Endothelial cell (in vitro differentiated cells): ENCODE results near the gene ASAP2. TPM values are rescaled to one million over a fixed set of nuclear protein-coding genes. Genes with fewer than 3 reads are reported as not detected.
A peak's percentile ranks its signal among the peaks of the same experiment; 100 is the strongest.

Experiments
- DNase-seq: peaks from one replicate; pipeline ENCODE4 v3.0.0; 2021; ENCODE audit warnings: low spot score
- H3K27ac Mint-ChIP-seq: one replicate; pipeline ENCODE4 v1.8.0; 2021; ENCODE audit warnings: mixed read lengths, inconsistent platforms; ENCODE audit not compliant: unreplicated experiment
- H3K27me3 Mint-ChIP-seq: one replicate; pipeline ENCODE4 v1.8.0; 2021; ENCODE audit warnings: mild to moderate bottlenecking, moderate library complexity, mixed read lengths, inconsistent platforms; ENCODE audit not compliant: unreplicated experiment
- H3K36me3 Mint-ChIP-seq: one replicate; pipeline ENCODE4 v1.8.0; 2021; ENCODE audit warnings: mild to moderate bottlenecking, low read depth, mixed read lengths, inconsistent platforms; ENCODE audit not compliant: unreplicated experiment
- H3K4me1 Mint-ChIP-seq: one replicate; pipeline ENCODE4 v1.8.0; 2021; ENCODE audit warnings: mild to moderate bottlenecking, mixed read lengths, inconsistent platforms; ENCODE audit not compliant: unreplicated experiment
- H3K4me3 Mint-ChIP-seq: one replicate; pipeline ENCODE4 v1.8.0; 2021; ENCODE audit warnings: mild to moderate bottlenecking, mixed read lengths, inconsistent platforms; ENCODE audit not compliant: unreplicated experiment
- H3K9me3 Mint-ChIP-seq: one replicate; pipeline ENCODE4 v1.8.0; 2021; ENCODE audit warnings: mixed read lengths, inconsistent platforms; ENCODE audit not compliant: unreplicated experiment
- total RNA-seq: library from RNA; stranded (reverse); fragmentation: NEBNext Ultra II Directional; extraction: Animal tissue kit (Norgen Biotek cat#: 25700); gene quantifications from one replicate; pipeline ENCODE4 v1.2.1, GENCODE V29; 2021; ENCODE audit not compliant: unreplicated experiment
- TF ChIP-seq, protein P1 (sequence below): fragments of 200-600 bp; sonication (generic); IDR thresholded peaks from one replicate; pipeline ENCODE4 v1.5.0; 2021; ENCODE audit warnings: antibody characterized with exemption; ENCODE audit not compliant: unreplicated experiment

ASAP2 gene
- total RNA-seq, 1 donor from 2014 or later: 31.8 TPM

DNA sequence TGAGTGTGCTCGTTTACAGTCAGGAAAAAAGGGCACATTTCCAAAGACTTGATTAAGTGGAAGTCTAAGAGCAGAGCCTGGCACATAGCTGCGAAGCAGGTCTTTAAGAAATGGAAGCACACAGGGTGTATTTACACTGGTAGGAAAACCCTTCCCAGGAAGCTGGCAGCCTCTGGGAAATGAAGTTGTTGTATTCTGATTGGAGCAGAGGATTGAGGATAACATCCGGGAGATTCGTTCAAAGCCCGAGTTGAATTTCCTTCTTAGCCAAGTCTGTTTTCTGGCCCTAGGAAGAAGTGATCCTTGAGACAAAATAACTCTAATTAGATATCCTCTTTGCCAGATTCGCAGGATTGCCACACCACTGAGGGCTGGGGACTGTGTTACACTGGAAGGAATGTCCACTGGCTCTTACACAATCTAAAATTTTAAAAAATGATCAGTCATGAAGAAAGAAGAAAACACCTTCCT lies 140.8 kb downstream of the ASAP2 start:
- peak overlapping the region; percentile 88 for H3K27ac Mint-ChIP-seq
- H3K4me1 Mint-ChIP-seq: peaks cover 19% of the 10 kb centered on the region
- H3K4me3 Mint-ChIP-seq: no peak overlapping the region
- no peak for DNase-seq
- TF ChIP-seq, protein P1, sequence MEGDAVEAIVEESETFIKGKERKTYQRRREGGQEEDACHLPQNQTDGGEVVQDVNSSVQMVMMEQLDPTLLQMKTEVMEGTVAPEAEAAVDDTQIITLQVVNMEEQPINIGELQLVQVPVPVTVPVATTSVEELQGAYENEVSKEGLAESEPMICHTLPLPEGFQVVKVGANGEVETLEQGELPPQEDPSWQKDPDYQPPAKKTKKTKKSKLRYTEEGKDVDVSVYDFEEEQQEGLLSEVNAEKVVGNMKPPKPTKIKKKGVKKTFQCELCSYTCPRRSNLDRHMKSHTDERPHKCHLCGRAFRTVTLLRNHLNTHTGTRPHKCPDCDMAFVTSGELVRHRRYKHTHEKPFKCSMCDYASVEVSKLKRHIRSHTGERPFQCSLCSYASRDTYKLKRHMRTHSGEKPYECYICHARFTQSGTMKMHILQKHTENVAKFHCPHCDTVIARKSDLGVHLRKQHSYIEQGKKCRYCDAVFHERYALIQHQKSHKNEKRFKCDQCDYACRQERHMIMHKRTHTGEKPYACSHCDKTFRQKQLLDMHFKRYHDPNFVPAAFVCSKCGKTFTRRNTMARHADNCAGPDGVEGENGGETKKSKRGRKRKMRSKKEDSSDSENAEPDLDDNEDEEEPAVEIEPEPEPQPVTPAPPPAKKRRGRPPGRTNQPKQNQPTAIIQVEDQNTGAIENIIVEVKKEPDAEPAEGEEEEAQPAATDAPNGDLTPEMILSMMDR: no peak
- H3K27me3 Mint-ChIP-seq: peaks cover 4% of the 10 kb centered on the region
- H3K9me3 Mint-ChIP-seq: no peaks in the 10 kb centered on the region
- peaks cover 25% of the 10 kb centered on the region for H3K36me3 Mint-ChIP-seq

DNA sequence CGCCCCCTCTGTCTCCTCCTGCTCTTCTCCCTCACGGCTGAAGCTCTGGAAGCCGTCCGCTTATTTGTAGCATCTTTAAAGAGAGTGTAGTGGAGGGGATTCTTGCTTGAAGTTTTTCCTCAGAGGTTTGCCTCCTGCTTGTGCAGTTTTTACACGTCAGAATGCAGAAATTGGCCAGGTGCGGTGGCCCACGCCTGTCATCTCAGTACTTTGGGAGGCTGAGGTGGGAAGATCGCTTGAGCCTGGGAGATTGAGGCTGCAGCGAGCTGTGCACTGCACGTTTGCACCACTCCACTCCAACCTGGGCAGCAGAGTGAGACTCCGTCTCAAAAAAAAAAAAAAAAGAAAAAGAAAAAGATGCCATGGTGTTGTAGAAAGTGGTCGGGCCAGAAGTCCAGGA lies 147.7 kb downstream of the ASAP2 start:
- H3K36me3 Mint-ChIP-seq: peaks cover 48% of the 10 kb centered on the region
- no peaks in the 10 kb centered on the region for H3K9me3 Mint-ChIP-seq
- no peak for DNase-seq
- peaks cover 2% of the 10 kb centered on the region for H3K27me3 Mint-ChIP-seq
- no peak overlapping the region for H3K4me3 Mint-ChIP-seq
- no peak overlapping the region for H3K27ac Mint-ChIP-seq
- TF ChIP-seq, protein P1: no peak
- no peaks in the 10 kb centered on the region for H3K4me1 Mint-ChIP-seq

DNA sequence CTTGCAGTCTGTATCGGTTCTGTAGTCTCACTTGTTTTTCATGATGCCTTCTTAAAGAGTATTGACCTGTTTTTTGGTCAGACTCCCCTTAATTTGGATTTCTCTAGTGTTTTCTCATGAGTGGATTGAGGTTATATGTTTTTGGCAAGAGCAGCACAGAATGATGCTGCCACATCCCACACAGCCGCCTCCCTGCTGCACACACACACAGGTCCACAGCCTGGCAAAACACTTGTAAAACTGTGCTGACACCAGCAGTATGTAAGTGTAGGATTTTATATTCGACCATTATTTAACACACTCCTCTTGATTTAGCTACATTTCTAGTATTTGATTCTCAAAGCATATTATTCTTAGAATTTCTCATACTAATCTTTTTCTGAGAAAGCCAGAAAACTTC lies 148.7 kb downstream of the ASAP2 start:
- Mint-ChIP-seq H3K4me3 (no peak overlapping the region), H3K4me1 (no peaks in the 10 kb centered on the region), H3K36me3 (peaks cover 52% of the 10 kb centered on the region), H3K27me3 (peaks cover 2% of the 10 kb centered on the region), H3K27ac (no peak overlapping the region), H3K9me3 (no peaks in the 10 kb centered on the region)
- DNase-seq: no peak
- TF ChIP-seq, protein P1: no peak

DNA sequence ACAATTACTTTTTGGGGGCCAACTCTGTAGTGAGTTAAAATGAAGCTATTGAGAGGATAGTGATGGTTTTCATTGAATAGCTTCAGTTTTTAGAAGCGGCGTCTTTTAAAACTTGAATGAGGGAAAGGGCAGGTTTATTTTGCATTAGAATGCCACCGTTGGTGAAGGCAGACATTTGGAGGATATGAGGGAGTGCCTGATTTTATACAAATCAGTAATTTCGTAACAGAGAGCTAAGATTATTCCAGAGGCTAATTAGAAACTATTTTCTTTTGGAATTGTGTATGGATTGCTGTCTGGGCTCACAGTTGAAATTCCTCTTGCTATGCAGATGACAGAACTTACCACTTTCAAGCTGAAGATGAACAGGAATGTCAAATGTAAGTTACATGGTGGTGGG lies 149.1 kb downstream of the ASAP2 start:
- no peak for DNase-seq
- no peaks in the 10 kb centered on the region for H3K4me1 Mint-ChIP-seq
- TF ChIP-seq, protein P1: no peak
- no peak overlapping the region for H3K4me3 Mint-ChIP-seq
- H3K27ac Mint-ChIP-seq: no peak overlapping the region
- no peaks in the 10 kb centered on the region for H3K9me3 Mint-ChIP-seq
- peaks cover 2% of the 10 kb centered on the region for H3K27me3 Mint-ChIP-seq
- H3K36me3 Mint-ChIP-seq: peaks cover 48% of the 10 kb centered on the region

GRCh38 chr2:9356261-9356660 lies 149.6 kb downstream of the ASAP2 start:
- Mint-ChIP-seq H3K27ac (no peak overlapping the region), H3K4me3 (no peak overlapping the region), H3K36me3 (peaks cover 45% of the 10 kb centered on the region), H3K9me3 (no peaks in the 10 kb centered on the region), H3K27me3 (peaks cover 2% of the 10 kb centered on the region), H3K4me1 (no peaks in the 10 kb centered on the region)
- DNase-seq: no peak
- TF ChIP-seq, protein P1: no peak
